Endothelial cell of umbilical vein (primary cell): ENCODE results near the gene CAND1.

ENCODE experiments used
- EZH2 ChIP-seq: IDR thresholded peaks from 2 replicates; pipeline ENCODE4 v1.6.1; 2012; ENCODE audit warnings: borderline replicate concordance, low read depth, mild to moderate bottlenecking, moderate library complexity, low read length, inconsistent platforms; ENCODE audit not compliant: severe bottlenecking
- FOS ChIP-seq: IDR thresholded peaks from 2 replicates; pipeline ENCODE4 v1.6.1; 2011; ENCODE audit warnings: mild to moderate bottlenecking, low read length, moderate library complexity, borderline replicate concordance; ENCODE audit not compliant: insufficient read depth
- JUN ChIP-seq: IDR thresholded peaks from 2 replicates; pipeline ENCODE4 v1.6.1; 2011; ENCODE audit warnings: borderline replicate concordance, low read depth; ENCODE audit not compliant: insufficient read length, insufficient read depth
- POLR2A ChIP-seq: IDR thresholded peaks from 2 replicates; pipeline ENCODE4 v1.6.1; 2012; ENCODE audit warnings: low read depth, mild to moderate bottlenecking, control low read depth, low read length
- POLR2AphosphoS5 ChIP-seq: IDR thresholded peaks from 2 replicates; pipeline ENCODE4 v1.6.1; 2012; ENCODE audit warnings: low read depth, mild to moderate bottlenecking, control low read depth, low read length, moderate library complexity; ENCODE audit not compliant: insufficient read depth
- TF ChIP-seq, protein P1 (sequence below), 2 donors: IDR thresholded peaks; 1 replicate in 1 of 2; 2 replicates in 1 of 2; pipeline ENCODE4 v1.5.1; 2011; ENCODE audit warnings: low read length in 2 of 2, mild to moderate bottlenecking in 2 of 2, moderate library complexity in 2 of 2, control low read depth in 1 of 2, inconsistent platforms in 1 of 2, low read depth in 1 of 2; ENCODE audit not compliant: insufficient read depth in 1 of 2; ENCODE audit errors: extremely low read depth in 1 of 2

DNA sequence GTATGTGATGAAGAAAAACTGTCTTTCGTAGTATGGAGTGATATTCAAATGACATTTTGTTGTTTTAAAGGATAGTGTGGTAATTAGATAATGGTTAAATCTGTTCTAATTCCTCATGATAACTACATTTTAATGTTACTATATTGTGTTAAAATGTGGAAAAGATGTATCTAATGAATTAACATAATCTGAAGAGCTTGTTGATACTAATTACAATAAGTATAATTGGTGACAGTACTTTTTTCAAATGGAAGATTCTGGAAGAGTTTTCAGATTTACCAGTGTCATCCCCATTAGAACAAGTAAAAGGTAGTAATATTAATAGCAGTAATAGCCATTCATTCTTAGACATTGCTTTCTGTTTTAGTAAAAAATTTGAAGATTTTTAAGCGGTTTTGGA, 37.6 kb downstream of the CAND1 start:
- TF ChIP-seq, protein P1, sequence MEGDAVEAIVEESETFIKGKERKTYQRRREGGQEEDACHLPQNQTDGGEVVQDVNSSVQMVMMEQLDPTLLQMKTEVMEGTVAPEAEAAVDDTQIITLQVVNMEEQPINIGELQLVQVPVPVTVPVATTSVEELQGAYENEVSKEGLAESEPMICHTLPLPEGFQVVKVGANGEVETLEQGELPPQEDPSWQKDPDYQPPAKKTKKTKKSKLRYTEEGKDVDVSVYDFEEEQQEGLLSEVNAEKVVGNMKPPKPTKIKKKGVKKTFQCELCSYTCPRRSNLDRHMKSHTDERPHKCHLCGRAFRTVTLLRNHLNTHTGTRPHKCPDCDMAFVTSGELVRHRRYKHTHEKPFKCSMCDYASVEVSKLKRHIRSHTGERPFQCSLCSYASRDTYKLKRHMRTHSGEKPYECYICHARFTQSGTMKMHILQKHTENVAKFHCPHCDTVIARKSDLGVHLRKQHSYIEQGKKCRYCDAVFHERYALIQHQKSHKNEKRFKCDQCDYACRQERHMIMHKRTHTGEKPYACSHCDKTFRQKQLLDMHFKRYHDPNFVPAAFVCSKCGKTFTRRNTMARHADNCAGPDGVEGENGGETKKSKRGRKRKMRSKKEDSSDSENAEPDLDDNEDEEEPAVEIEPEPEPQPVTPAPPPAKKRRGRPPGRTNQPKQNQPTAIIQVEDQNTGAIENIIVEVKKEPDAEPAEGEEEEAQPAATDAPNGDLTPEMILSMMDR (IDR thresholded peaks at IDR 0.05; ENCODE audit: extremely low read depth in 1 of 2, insufficient read depth in 1 of 2, low read depth in 1 of 2, low read length in 2 of 2): no peak
- no peak for TF ChIP-seq JUN
- TF ChIP-seq FOS: no peak
- TF ChIP-seq POLR2AphosphoS5: no peak
- no peak for TF ChIP-seq EZH2
- TF ChIP-seq POLR2A: no peak
